Cardiac muscle cell (in vitro differentiated cells and primary cell): ENCODE results near the gene ACBD4. TPM values are rescaled to one million over a fixed set of nuclear protein-coding genes. Genes with fewer than 3 reads are reported as not detected.

ENCODE experiments used
- DNase-seq, 2 donors: peaks; one replicate each; pipeline versions ENCODE4 v3.0.0 to v3.0.0-alpha.2; 2010 to 2017; ENCODE audit warnings: low read depth in 1 of 2, low spot score in 1 of 2
- H3K27ac ChIP-seq: fragments of 200-600 bp; sonication (generic); 2 replicates; pipeline ENCODE4 v1.5.1; 2016
- H3K27me3 ChIP-seq: fragments of 200-600 bp; sonication (generic); 2 replicates; pipeline ENCODE4 v1.6.0; 2016; ENCODE audit warnings: control low read depth
- H3K36me3 ChIP-seq: fragments of 200-600 bp; sonication (generic); 2 replicates; pipeline ENCODE4 v1.5.1; 2016; ENCODE audit warnings: control low read depth
- H3K4me1 ChIP-seq: fragments of 200-600 bp; sonication (generic); 2 replicates; pipeline ENCODE4 v1.8.1; 2017; ENCODE audit warnings: low read depth, mild to moderate bottlenecking, mixed run types
- H3K4me3 ChIP-seq: fragments of 200-600 bp; sonication (generic); 2 replicates; pipeline ENCODE4 v1.5.1; 2016; ENCODE audit warnings: mild to moderate bottlenecking
- H3K9me3 ChIP-seq: fragments of 200-600 bp; sonication (generic); 2 replicates; pipeline ENCODE4 v1.5.1; 2017; ENCODE audit warnings: low read depth, mild to moderate bottlenecking, control low read depth
- polyA plus RNA-seq: library from polyadenylated mRNA; unstranded; fragments of >200 nt; fragmentation: Nextera tagmentation; extraction: Ambion mirVana; gene quantifications from 2 replicates; pipeline ENCODE4 v1.2.1, GENCODE V29; 2016
- total RNA-seq: library from RNA; depleted of rRNA; stranded (reverse); fragments of >200 nt; gene quantifications from 2 replicates; pipeline ENCODE4 v1.2.3, GENCODE V29; 2016
- TF ChIP-seq, protein P1 (sequence below): IDR thresholded peaks from 2 replicates; pipeline ENCODE4 v1.5.1; 2012; ENCODE audit warnings: low read depth, mild to moderate bottlenecking, low read length

The ACBD4 gene
- total and polyA plus RNA-seq, 2 experiments from 2014 or later: 20.5 to 29.3 TPM

DNA sequence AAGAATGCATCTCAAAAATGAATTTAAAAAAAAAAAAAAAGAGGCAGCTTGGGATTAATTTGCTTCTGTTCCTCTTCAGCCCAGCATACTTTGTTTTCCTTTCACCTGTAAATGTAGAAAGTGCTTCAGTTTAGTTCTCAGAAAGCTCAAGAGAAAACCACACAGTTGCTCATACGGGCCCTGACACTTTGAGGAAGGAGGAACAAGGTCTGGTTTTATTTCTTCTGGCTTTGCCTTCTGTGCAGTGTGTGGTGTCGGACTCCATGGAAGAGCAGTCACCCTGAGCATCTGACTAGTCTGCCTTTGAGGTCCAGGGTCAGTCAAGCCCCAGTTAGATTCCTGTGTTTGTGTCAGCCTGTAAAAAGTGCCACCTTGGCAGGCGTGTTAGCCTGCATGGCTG is 46.7 kb upstream of the ACBD4 start:
- H3K27ac ChIP-seq: no peak overlapping the region
- no peak overlapping the region for H3K4me3 ChIP-seq
- H3K27me3 ChIP-seq: no peaks in the 10 kb centered on the region
- no peaks in the 10 kb centered on the region for H3K9me3 ChIP-seq
- no peak for DNase-seq
- H3K4me1 ChIP-seq: no peaks in the 10 kb centered on the region
- H3K36me3 ChIP-seq: peaks cover 64% of the 10 kb centered on the region
- TF ChIP-seq, protein P1, sequence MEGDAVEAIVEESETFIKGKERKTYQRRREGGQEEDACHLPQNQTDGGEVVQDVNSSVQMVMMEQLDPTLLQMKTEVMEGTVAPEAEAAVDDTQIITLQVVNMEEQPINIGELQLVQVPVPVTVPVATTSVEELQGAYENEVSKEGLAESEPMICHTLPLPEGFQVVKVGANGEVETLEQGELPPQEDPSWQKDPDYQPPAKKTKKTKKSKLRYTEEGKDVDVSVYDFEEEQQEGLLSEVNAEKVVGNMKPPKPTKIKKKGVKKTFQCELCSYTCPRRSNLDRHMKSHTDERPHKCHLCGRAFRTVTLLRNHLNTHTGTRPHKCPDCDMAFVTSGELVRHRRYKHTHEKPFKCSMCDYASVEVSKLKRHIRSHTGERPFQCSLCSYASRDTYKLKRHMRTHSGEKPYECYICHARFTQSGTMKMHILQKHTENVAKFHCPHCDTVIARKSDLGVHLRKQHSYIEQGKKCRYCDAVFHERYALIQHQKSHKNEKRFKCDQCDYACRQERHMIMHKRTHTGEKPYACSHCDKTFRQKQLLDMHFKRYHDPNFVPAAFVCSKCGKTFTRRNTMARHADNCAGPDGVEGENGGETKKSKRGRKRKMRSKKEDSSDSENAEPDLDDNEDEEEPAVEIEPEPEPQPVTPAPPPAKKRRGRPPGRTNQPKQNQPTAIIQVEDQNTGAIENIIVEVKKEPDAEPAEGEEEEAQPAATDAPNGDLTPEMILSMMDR: no peak

DNA sequence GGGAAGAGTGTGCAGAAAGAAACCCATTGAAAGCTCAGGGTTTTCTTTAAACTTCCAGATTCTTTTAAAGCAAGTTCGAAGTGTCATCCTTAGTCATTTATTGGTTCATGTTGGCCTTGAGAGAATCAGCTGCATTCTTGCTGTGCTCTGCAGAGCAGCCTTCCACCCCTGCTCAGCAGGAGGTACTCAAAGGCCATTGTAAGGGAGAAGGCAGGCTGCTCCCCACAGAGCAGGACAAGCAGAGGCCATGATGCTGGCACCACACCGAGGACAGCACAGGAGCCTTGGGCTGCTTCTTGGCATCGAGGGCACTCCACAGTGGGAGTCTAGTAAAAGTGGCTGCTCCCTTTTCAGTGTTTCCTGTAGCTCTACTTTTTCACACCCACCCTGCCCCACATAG is 44.8 kb upstream of the ACBD4 start:
- H3K9me3 ChIP-seq: no peaks in the 10 kb centered on the region
- TF ChIP-seq, protein P1: no peak
- H3K36me3 ChIP-seq: peaks cover 59% of the 10 kb centered on the region
- no peak overlapping the region for H3K27ac ChIP-seq
- no peak overlapping the region for H3K4me3 ChIP-seq
- H3K4me1 ChIP-seq: no peaks in the 10 kb centered on the region
- no peaks in the 10 kb centered on the region for H3K27me3 ChIP-seq
- DNase-seq: no peak

DNA sequence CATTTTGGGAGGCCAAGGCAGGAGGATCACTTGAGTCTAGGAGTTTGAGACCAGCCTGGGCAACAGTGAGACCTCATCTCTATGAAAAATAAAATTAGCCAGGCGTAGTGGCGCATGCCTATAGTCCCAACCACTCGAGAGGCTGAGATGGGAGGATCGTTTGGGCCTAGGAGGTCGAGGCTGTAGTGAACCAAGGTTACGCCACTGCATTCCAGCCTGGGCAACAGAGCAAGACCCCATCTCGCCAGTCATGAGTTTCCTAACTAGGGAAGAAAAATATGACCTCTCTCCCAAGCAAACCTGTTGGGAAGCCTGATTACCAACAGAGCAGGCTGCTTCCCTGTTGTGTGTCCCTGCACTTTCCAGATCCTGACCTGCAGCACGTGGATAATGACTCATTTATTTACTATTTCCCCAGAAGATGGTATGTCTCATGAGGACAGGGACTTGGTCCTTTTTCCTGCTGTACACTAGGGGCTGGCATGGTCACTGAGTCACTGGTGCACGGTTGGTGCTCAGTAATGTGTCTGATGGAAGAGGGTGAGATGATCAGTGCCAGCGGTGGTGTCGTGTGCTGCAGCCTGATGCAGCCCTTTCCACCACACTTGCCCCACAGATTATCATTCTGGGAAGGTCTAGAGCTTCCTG is 43.6 kb upstream of the ACBD4 start:
- Histone ChIP-seq H3K27ac (no peak overlapping the region), H3K4me3 (no peak overlapping the region), H3K27me3 (no peaks in the 10 kb centered on the region), H3K36me3 (peaks cover 62% of the 10 kb centered on the region), H3K9me3 (no peaks in the 10 kb centered on the region), H3K4me1 (no peaks in the 10 kb centered on the region)
- DNase-seq: peak in 1 of 2 donors; percentile 32
- TF ChIP-seq, protein P1: no peak

DNA sequence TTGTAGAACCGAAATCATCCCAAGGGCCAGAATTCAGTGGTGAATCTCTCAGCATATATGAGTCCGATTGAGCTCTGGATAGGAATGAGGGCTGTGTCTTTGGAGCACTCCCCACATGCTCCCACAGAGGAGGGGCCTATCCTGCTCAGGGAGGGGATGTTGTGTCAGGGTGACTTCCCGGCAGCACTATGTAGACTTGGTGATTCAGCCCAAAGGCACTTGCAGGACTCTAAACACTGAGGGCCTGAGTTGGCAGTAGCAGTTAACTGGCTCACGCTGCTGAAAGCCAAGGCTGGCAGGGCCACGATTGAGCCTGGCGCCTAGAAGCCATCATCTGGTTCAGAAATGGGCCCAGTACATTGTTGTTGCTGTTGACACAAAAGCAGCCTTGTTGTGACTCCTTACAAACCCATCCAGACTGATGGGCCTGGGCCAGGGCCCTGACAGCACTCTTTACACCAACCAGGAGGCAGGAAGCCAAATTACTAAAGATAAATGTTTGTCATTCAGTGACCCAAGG is 42.5 kb upstream of the ACBD4 start:
- H3K9me3 ChIP-seq: no peaks in the 10 kb centered on the region
- no peaks in the 10 kb centered on the region for H3K27me3 ChIP-seq
- H3K27ac ChIP-seq: no peak overlapping the region
- TF ChIP-seq, protein P1: no peak
- H3K36me3 ChIP-seq: peaks cover 63% of the 10 kb centered on the region
- no peaks in the 10 kb centered on the region for H3K4me1 ChIP-seq
- DNase-seq: peak in 1 of 2 donors; percentile 98
- H3K4me3 ChIP-seq: no peak overlapping the region

DNA sequence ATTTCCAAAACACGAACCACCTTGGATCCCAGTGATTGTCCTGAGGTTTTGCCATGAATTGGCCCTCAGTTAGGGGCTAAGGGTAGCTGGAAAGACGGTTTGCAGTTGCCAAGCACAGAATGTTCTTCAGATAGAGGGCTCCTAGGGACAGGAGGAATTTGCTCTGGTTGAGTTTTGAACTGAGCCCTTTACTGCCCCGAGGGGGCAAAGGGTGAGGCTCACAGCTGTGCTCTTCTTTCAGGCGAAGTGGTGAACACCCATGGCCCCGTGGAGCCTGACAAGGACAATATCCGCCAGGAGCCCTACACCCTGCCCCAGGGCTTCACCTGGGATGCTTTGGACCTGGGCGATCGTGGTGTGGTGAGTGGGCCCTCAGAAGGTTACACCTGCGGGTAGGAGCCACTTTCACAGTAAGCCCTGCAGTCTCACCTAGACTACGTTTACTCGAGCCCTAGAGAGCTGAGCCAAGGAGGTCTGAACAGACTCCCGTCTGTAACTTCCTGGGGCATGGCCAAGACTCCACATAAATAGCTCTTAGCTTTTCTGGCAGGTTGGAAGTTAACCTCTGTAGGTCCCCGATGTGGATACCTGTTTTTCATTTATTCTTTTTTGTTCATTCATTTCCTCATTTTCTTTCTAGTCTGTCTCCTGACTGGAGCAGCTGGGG is 41.9 kb upstream of the ACBD4 start:
- no peak overlapping the region for H3K4me3 ChIP-seq
- H3K27ac ChIP-seq: no peak overlapping the region
- TF ChIP-seq, protein P1: no peak
- no peaks in the 10 kb centered on the region for H3K9me3 ChIP-seq
- peak in 1 of 2 donors; percentile 47 for DNase-seq
- H3K4me1 ChIP-seq: no peaks in the 10 kb centered on the region
- peaks cover 69% of the 10 kb centered on the region for H3K36me3 ChIP-seq
- H3K27me3 ChIP-seq: no peaks in the 10 kb centered on the region
